Endothelial cell of umbilical vein (primary cell): ENCODE data around the gene OMA1. TPM values are rescaled to one million over a fixed set of nuclear protein-coding genes. Genes with fewer than 3 reads are reported as not detected.

Experiments used
- BruUV-seq: library from RNA; stranded (reverse); fragments of 400-500 nt; replicated peaks from 2 replicates; lab custom pipeline; 2021; lab: Mats Ljungman, UMichigan
- CTCF ChIA-PET: fragments of 300-600, 350-600 bp; sonication (Branson Sonifier 250); formaldehyde crosslinking; loops from one replicate; lab custom pipeline; 2021; ENCODE audit warnings: antibody characterized with exemption, inconsistent platforms; lab: Charles Lee
- POLR2A ChIA-PET: fragments of 300-600, 350-600 bp; sonication (Branson Sonifier 250); formaldehyde crosslinking; loops from one replicate; lab custom pipeline; 2021; ENCODE audit warnings: antibody characterized with exemption, inconsistent platforms; lab: Charles Lee
- DNase-seq: peaks from one replicate; pipeline ENCODE4 v3.0.0-alpha.2; 2011; ENCODE audit warnings: low read depth, low spot score
- FAIRE-seq: peaks from 2 replicates; lab custom pipeline; 2011; peaks lifted over from hg19 to GRCh38; lab: Jason Lieb, UNC
- H2AFZ ChIP-seq: 2 replicates; pipeline ENCODE4 v1.6.0; 2012; ENCODE audit warnings: low read depth, low read length, control low read depth, inconsistent platforms
- H3K27ac ChIP-seq: 2 replicates; pipeline ENCODE4 v1.5.1; 2011; ENCODE audit warnings: low read depth, mild to moderate bottlenecking, control low read depth, low read length, moderate library complexity; ENCODE audit not compliant: insufficient read depth
- H3K27me3 ChIP-seq, 2 experiments: 2 replicates each; pipeline versions ENCODE4 v1.6.0 to v1.6.1; 2011; ENCODE audit warnings: low read length in 2 of 2, mixed read lengths in 1 of 2; ENCODE audit not compliant: control insufficient read depth in 2 of 2, insufficient read depth in 2 of 2
- H3K36me3 ChIP-seq, 2 experiments: 2 replicates in 1 of 2; 3 replicates in 1 of 2; pipeline ENCODE4 v1.5.1; 2011; ENCODE audit warnings: low read length in 2 of 2, mild to moderate bottlenecking in 1 of 2, moderate library complexity in 1 of 2; ENCODE audit not compliant: control insufficient read depth in 2 of 2, insufficient read depth in 2 of 2; ENCODE audit errors: extremely low read depth in 1 of 2
- H3K4me1 ChIP-seq: 3 replicates; pipeline ENCODE4 v1.5.1; 2011; ENCODE audit warnings: mild to moderate bottlenecking, low read length; ENCODE audit not compliant: control insufficient read depth, insufficient read depth; ENCODE audit errors: extremely low read depth
- H3K4me2 ChIP-seq: 2 replicates; pipeline ENCODE4 v1.6.1; 2011; ENCODE audit warnings: low read length, control low read depth, mixed read lengths; ENCODE audit not compliant: insufficient read depth
- H3K4me3 ChIP-seq, 3 experiments: fragments of 200-600 bp in 1 of 3; sonication (generic), shearing (Covaris generic) in 1 of 3; replicated peaks in 1 of 3; 2 replicates each; pipeline ENCODE4 v1.5.1; 2011 to 2016; ENCODE audit warnings: control low read depth in 3 of 3, low read length in 3 of 3, mild to moderate bottlenecking in 2 of 3, inconsistent platforms in 1 of 3, low read depth in 1 of 3, moderate library complexity in 1 of 3; ENCODE audit not compliant: insufficient read depth in 1 of 3
- H3K79me2 ChIP-seq: 2 replicates; pipeline ENCODE4 v1.6.0; 2012; ENCODE audit warnings: low read length, inconsistent platforms; ENCODE audit not compliant: control insufficient read depth, insufficient read depth
- H3K9ac ChIP-seq: replicated peaks from 2 replicates; pipeline ENCODE3; 2011; ENCODE audit warnings: low read length, control low read depth; ENCODE audit not compliant: insufficient read depth; ENCODE audit errors: extremely low read depth
- H3K9me1 ChIP-seq: replicated peaks from 3 replicates; pipeline ENCODE4 v1.6.0; 2011; ENCODE audit warnings: mild to moderate bottlenecking, low read length; ENCODE audit not compliant: control insufficient read depth, insufficient read depth; ENCODE audit errors: extremely low read depth
- H3K9me3 ChIP-seq: replicated peaks from 2 replicates; pipeline ENCODE4 v1.5.1; 2012; ENCODE audit warnings: low read length, inconsistent platforms; ENCODE audit not compliant: control insufficient read depth, insufficient read depth
- H4K20me1 ChIP-seq: replicated peaks from 2 replicates; pipeline ENCODE3; 2011; ENCODE audit warnings: mild to moderate bottlenecking, low read length; ENCODE audit not compliant: control insufficient read depth, insufficient read depth; ENCODE audit errors: extremely low read depth
- EZH2 ChIP-seq: IDR thresholded peaks from 2 replicates; pipeline ENCODE4 v1.6.1; 2012; ENCODE audit warnings: borderline replicate concordance, low read depth, mild to moderate bottlenecking, moderate library complexity, low read length, inconsistent platforms; ENCODE audit not compliant: severe bottlenecking
- FOS ChIP-seq: IDR thresholded peaks from 2 replicates; pipeline ENCODE4 v1.6.1; 2011; ENCODE audit warnings: mild to moderate bottlenecking, low read length, moderate library complexity, borderline replicate concordance; ENCODE audit not compliant: insufficient read depth
- GATA2 ChIP-seq: IDR thresholded peaks from 2 replicates; pipeline ENCODE4 v1.7.0; 2011; ENCODE audit warnings: low read depth, mild to moderate bottlenecking, moderate library complexity, mixed read lengths, low read length; ENCODE audit not compliant: insufficient read length, insufficient read depth
- JUN ChIP-seq: IDR thresholded peaks from 2 replicates; pipeline ENCODE4 v1.6.1; 2011; ENCODE audit warnings: borderline replicate concordance, low read depth; ENCODE audit not compliant: insufficient read length, insufficient read depth
- MYC ChIP-seq: IDR thresholded peaks from one replicate; pipeline ENCODE4 v1.6.1; 2011; ENCODE audit warnings: mild to moderate bottlenecking, low read depth, low read length
- POLR2A ChIP-seq: IDR thresholded peaks from 2 replicates; pipeline ENCODE4 v1.6.1; 2012; ENCODE audit warnings: low read depth, mild to moderate bottlenecking, control low read depth, low read length
- POLR2AphosphoS5 ChIP-seq: IDR thresholded peaks from 2 replicates; pipeline ENCODE4 v1.6.1; 2012; ENCODE audit warnings: low read depth, mild to moderate bottlenecking, control low read depth, low read length, moderate library complexity; ENCODE audit not compliant: insufficient read depth
- dilution Hi-C: fragments of 300-500 bp; cut with MboI; formaldehyde crosslinking; loops from one replicate; pipeline ENCODE4 v1.15.0; 2019; ENCODE audit warnings: low sequenced_read_pairs; ENCODE audit not compliant: extremely low pct_ligation_motif_present
- intact Hi-C: fragments of 100-400 bp; cut with micrococcal nuclease; formaldehyde crosslinking; loops from one replicate; pipeline ENCODE4 v1.10.0; 2022
- polyA plus RNA-seq, 4 experiments: library from polyadenylated mRNA; depleted of rRNA in 3 of 4; stranded (reverse) in 3 of 4; unstranded in 1 of 4; fragments of >200 nt; gene quantifications; 2 replicates each; pipeline versions ENCODE4 v1.2.1 to v1.2.3, GENCODE V29; 2011 to 2012; ENCODE audit warnings: missing spikeins in 1 of 4
- total RNA-seq: library from RNA; stranded (reverse); gene quantifications from 2 replicates; pipeline ENCODE4 v1.2.3, GENCODE V29; 2021
- TF ChIP-seq, protein P1 (sequence below): IDR thresholded peaks from 2 replicates; pipeline ENCODE4 v1.6.1; 2011; ENCODE audit not compliant: insufficient read depth, insufficient read length
- TF ChIP-seq, protein P2 (sequence below), 2 donors: IDR thresholded peaks; 1 replicate in 1 of 2; 2 replicates in 1 of 2; pipeline ENCODE4 v1.5.1; 2011; ENCODE audit warnings: low read length in 2 of 2, mild to moderate bottlenecking in 2 of 2, moderate library complexity in 2 of 2, control low read depth in 1 of 2, inconsistent platforms in 1 of 2, low read depth in 1 of 2; ENCODE audit not compliant: insufficient read depth in 1 of 2; ENCODE audit errors: extremely low read depth in 1 of 2

OMA1 gene
- total and polyA plus RNA-seq, 2 donors (not counting 3 experiments of a cell fraction or from before 2014, with no cell fraction given) = 4.0 to 4.6 TPM

GRCh38 chr1:58543260-58543659 lies 3.3 kb downstream of the OMA1 start:
- POLR2A ChIA-PET = no interaction called here
- no peaks in the 10 kb centered on the region for H4K20me1 ChIP-seq
- H3K79me2 ChIP-seq = no peaks in the 10 kb centered on the region
- H3K27me3 ChIP-seq = no peaks in the 10 kb centered on the region
- H3K9ac ChIP-seq = no peak overlapping the region
- H3K4me3 ChIP-seq = no peak overlapping the region
- DNase-seq (no peak), FAIRE-seq (no peak)
- H3K9me1 ChIP-seq = no peaks in the 10 kb centered on the region
- H3K4me1 ChIP-seq = peaks cover 4% of the 10 kb centered on the region
- dilution Hi-C loops (no loop called here), intact Hi-C loops (loop anchor here (10.0 kb wide), 1 partner anchor 148 kb away; no protein-coding TSS in a partner anchor)
- H3K27ac ChIP-seq = no peak overlapping the region
- no peaks in the 10 kb centered on the region for H3K36me3 ChIP-seq
- no TSS peak for BruUV-seq
- H2AFZ ChIP-seq = no peak overlapping the region
- no peaks in the 10 kb centered on the region for H3K9me3 ChIP-seq
- no peak overlapping the region for H3K4me2 ChIP-seq
- TF ChIP-seq EZH2 = no peak
- TF ChIP-seq POLR2A = no peak
- TF ChIP-seq MYC = no peak
- TF ChIP-seq, protein P1, sequence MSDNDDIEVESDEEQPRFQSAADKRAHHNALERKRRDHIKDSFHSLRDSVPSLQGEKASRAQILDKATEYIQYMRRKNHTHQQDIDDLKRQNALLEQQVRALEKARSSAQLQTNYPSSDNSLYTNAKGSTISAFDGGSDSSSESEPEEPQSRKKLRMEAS = no peak
- no peak for TF ChIP-seq FOS
- TF ChIP-seq JUN = no peak
- TF ChIP-seq POLR2AphosphoS5 = no peak
- no peak for TF ChIP-seq GATA2
- TF ChIP-seq, protein P2, sequence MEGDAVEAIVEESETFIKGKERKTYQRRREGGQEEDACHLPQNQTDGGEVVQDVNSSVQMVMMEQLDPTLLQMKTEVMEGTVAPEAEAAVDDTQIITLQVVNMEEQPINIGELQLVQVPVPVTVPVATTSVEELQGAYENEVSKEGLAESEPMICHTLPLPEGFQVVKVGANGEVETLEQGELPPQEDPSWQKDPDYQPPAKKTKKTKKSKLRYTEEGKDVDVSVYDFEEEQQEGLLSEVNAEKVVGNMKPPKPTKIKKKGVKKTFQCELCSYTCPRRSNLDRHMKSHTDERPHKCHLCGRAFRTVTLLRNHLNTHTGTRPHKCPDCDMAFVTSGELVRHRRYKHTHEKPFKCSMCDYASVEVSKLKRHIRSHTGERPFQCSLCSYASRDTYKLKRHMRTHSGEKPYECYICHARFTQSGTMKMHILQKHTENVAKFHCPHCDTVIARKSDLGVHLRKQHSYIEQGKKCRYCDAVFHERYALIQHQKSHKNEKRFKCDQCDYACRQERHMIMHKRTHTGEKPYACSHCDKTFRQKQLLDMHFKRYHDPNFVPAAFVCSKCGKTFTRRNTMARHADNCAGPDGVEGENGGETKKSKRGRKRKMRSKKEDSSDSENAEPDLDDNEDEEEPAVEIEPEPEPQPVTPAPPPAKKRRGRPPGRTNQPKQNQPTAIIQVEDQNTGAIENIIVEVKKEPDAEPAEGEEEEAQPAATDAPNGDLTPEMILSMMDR (IDR thresholded peaks at IDR 0.05; ENCODE audit: extremely low read depth in 1 of 2, insufficient read depth in 1 of 2, low read depth in 1 of 2, low read length in 2 of 2) = no peak
- CTCF ChIA-PET = interaction anchor here (1.1 to 1.8 kb wide), 2 partner anchors 26 to 109 kb away, joined by 3 to 9 read pairs; no protein-coding TSS in a partner anchor
